AG08395 (cell line): ENCODE results near the gene NFE2L3.
"Not testable (repeated sequence)": the region's sequence is repeated elsewhere in the genome, so short reads cannot be mapped to it uniquely, and the experiment has no call there.

Experiments
- DNase-seq: peaks from one replicate; pipeline ENCODE4 v3.0.0; 2012; ENCODE audit warnings: mixed read lengths, low spot score

NFE2L3 gene

GRCh38 chr7:26151953-26152781, at the start of gene NFE2L3:
Gene NFE2L3 (plus strand): TSS chr7:26152198. CDS start chr7:26152499, 301 bp downstream.
- DNase-seq, result peak; percentile 71

- DNase-seq, result no peak
Measured at GRCh38 chr7:26103596-26103995, 48.4 kb upstream of the NFE2L3 start.

GRCh38 chr7:26105236-26105635, 46.8 kb upstream of the NFE2L3 start:
- no peak for DNase-seq

DNA sequence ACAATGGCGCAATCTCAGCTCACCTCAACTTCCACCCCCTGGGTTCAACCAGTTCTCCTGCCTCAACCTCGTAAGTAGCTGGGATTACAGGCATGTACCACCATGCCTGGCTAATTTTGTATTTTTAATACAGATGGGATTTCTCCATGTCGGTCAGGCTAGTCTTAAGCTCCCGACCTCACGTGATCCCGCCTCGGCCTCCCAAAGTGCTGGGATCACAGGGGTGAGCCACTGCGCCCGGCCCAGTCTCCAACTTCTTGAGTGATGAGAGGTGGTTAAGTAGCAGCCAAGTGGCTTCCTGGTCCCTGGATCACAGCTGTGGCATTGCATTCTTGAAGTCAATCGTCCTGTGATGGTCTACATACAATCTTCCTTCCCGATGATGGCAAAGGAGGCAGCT, 46.1 kb upstream of the NFE2L3 start:
- DNase-seq, result no peak

DNA sequence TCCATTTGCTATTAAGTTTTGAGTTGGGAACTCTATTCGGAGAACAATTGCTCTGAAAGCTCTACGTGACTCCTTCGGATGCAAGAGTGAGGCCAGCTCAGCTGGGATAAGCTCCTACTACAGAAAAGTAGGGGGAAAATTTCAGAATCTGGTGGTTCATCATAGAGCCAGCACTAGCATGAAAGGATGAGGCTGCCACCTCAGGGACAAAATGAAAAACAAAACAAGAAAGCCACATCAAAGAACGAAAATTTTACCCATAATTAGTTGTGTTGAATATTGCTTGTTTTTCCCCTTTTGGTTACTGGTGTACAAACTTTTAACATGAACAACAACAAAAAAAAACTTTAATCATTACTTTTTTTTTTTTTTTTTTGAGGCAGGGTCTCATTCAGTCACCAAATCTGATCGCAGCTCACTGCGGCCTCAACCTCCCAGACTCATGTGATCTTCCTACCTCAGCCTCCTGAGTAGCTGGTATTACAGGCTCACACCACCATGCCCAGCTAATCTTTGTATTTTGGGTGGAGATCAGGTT, 39.7 kb upstream of the NFE2L3 start:
- no peak for DNase-seq

DNA sequence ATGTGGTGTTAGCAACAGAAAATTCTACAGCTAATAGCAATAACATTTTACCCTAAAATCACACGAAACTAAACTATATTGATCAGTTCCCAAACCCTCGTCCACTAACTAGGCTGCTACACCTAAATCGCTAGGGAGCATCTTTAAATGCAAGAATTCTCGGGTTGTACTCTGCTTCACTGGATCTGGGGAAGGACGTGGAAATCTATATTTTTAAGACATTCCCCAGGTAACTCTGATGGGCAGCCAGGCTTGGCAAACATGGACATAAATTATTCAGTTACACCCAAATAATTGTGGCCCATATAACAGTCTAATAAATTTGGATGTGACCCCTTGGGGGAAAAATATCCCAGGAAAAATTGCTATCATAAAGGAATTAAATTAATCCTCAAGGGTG, 36.3 kb upstream of the NFE2L3 start:
- no peak for DNase-seq

GRCh38 chr7:26117142-26117807, 34.7 kb upstream of the NFE2L3 start:
- no peak for DNase-seq

- DNase-seq, result no peak
Measured at GRCh38 chr7:26117970-26118369, 34.0 kb upstream of the NFE2L3 start.

DNA sequence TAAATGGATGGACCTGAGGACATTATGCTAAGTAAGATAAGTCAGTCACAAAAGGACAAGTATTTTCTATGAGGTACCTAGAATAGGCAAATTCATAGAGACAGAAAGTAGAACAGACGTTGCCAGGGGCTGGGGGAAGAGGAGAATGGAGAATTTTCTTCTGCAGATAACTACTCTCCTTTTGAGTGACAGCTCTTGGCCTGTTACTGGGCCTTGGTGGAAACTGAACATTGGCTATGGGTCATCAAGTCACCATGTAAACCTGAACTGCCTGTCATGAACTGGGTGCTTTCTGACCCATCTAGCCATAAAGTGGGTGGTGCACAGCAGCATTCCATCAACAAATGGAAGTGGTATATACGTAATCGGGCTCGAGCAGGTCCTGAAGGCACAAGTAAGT, 29.3 kb upstream of the NFE2L3 start:
- DNase-seq, result no peak

GRCh38 chr7:26124775-26125174, 27.2 kb upstream of the NFE2L3 start:
- not testable (repeated sequence) for DNase-seq

DNA sequence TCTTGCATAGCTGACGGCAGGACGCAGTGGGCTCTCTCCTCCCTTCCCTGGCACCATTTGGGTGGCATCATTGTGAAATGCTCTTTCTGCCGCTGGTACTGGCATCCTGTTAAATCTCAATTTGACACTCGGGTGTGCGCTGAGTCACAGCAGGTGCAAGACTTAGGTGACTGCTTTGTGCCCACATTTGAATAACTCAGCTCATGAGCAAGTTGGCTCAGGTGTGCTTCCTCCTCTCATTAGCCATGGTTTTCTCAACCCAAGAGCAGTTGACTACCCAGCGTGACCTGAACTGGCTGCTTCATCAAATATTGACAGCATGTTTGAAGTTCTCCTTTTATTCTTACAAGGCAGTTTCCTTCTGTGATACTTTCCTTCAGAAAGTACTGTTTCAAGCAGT, 24.6 kb upstream of the NFE2L3 start:
- DNase-seq, result no peak

- no peak for DNase-seq
Measured at GRCh38 chr7:26131056-26131589, 20.9 kb upstream of the NFE2L3 start.

DNA sequence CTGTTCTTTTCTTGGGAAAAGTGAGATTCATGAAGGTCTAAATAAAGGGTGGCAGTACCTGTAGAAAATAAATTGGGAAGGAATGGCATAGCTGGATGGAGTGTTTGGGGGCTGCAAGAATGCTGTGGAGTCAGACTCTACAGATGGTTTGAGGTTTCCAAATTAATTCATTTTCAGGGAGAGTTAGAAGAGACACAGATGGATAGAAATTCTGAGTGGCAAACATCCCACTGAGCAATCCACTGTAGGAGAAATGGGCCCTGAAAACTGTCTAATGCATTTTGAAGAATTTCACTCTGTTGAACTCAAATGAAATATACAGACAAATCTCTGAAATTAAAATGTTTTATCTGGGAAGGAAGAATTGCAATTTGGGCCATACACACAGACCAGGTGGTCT, 16.9 kb upstream of the NFE2L3 start:
- DNase-seq, result no peak

GRCh38 chr7:26135551-26135950, 16.4 kb upstream of the NFE2L3 start:
- no peak for DNase-seq

DNA sequence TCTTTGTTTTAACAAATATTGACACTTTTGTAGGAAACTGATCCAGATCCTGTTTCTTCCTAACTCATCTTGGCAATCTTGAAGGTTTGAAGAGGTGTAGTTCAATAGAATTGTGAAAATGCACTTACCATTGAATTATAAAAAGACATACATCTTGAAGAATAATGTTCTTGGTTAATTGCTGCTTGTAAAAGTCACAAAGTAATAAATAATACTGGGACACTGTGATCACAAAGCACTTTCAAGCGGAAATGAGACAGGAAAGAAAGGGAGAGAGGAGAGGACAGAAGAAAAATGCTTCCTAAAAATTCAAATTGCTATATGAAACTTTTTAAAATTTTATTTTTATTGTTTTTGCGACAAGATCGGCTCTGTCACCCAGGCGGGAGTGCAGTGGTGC, 15.2 kb upstream of the NFE2L3 start:
- no peak for DNase-seq

- no peak for DNase-seq
Measured at GRCh38 chr7:26140380-26140779, 11.6 kb upstream of the NFE2L3 start.

- DNase-seq, result no peak
Measured at GRCh38 chr7:26141077-26141476, 10.9 kb upstream of the NFE2L3 start.

GRCh38 chr7:26143298-26144048, 8.5 kb upstream of the NFE2L3 start:
- DNase-seq, result peak; percentile 54

- DNase-seq, result no peak
Measured at GRCh38 chr7:26144184-26145080, 7.6 kb upstream of the NFE2L3 start.

DNA sequence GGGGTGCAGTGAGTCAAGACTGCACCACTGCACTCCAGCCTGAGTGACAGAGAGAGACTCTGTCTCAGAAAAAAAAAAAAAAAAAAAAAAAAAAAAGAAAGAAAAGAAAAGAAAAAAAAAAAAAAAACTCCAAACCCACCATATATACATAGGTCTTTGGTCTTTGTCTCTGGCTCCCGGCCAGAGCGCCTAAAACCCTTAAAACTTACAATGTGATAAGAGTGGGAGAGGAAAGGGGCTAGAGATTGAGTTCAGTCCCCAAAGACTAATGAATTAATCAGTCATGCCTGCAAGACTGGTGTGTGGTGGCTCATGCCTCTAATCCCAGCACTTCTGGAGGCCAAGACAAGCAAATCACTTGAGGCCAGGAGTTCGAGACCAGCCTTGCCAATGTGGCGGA, 6.8 kb upstream of the NFE2L3 start:
- no peak for DNase-seq

DNA sequence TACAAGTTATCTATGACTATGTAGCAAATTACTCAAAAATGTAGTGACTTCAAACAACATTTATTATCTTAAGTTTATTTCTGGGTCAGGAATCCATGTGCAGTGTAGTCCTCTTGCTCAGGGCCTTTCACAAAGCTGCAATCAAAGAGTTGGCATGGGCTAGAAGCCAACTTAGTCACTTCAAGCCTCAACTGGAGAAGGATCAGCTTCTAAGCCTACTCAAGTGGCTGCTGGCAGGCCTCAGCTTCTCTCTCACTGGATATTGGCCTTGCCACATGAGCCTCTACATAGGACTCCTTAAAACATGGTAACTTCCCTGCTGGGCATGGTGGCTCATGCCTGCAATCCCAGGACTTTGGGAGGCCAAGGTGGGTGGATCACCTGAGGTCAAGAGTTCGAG, 5.0 kb upstream of the NFE2L3 start:
- DNase-seq, result no peak
